Measurements from ENCODE around the gene TSC1.

DNA sequence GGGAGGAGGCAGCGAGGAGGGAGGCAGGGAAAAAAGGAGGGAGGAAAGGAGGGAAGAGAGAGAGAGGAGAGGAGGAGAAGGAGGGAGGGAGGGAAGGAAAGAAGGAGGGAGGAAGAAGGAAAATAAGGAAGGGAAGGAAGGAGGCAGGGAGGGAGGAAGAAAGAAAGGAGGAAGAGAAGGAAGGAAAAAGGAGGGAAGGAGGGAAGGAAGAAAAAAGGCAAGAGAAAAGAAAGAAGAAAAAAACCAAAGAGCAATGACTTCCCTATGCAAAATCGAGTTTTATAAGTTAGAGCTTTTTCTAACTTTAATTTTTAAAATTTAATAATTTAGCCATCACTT lies 33.7 kb upstream of the TSC1 start:
- TF ChIP-seq EZH2 (IDR thresholded peaks at IDR 0.05; ENCODE audit: insufficient read depth, poor library complexity, severe bottlenecking) (no peak), EZH2phosphoT487 (IDR thresholded peaks at IDR 0.05; ENCODE audit: insufficient read depth, low read depth) (no peak)

Measured in GM23248 (cell line).